AML-193 (cell line): ENCODE data around the gene SLC25A20.
A peak's percentile ranks its signal among the peaks of the same experiment; 100 is the strongest.
"Not testable (repeated sequence)": the region's sequence is repeated elsewhere in the genome, so short reads cannot be mapped to it uniquely, and the experiment has no call there.

Experiments
- DNase-seq, 2 experiments: peaks; one replicate each; lab custom pipeline; 2025; lab: John Stamatoyannopoulos, UW

SLC25A20 gene

DNA sequence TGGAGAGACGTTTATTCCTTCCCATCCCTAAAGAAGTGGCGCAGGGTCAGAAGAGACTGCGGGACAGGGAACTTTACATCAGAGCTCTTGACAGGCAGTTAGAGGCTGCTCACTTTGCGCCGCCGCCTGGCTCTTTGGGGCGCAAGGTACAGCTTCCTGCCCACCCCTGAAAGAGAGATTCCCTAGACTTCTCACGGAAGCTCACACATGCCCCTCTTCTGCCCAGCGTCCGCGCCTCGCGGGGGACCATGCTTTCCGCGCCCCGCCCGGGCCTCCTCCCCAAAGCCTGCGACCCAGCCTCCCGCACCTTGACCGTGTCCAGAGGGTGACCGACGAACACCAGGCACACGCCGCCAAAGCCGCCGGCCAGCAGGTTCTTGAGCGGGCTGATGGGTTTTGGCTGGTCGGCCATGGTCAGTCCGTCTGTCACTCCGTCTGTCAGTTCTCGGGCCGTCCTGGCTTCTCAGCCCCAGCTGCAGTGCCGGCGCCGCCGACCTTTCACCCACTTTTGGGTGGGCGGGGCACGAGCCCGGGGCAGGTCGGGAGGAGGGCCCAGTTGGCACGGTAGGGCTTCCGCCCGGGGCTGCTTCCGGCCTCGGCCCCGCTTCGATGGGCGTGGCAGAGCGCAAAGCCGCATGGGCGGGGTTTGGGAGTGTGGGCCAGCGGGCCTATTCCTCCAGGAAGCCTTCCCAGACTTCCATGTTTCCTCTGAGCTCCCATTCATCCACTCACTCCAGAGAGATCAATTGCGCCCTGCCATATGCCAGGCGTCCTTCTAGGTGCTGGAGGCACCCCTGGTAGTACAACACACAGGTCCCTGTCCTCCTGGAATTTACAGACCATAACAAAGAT lies at the start of gene SLC25A20:
Gene SLC25A20, minus strand, starts transcription at position 500 of the 852 bp plus-strand sequence. Its CDS starts 88 bp downstream, at position 412.
- peak; percentile 63 to 86 for DNase-seq

GRCh38 chr3:48945891-48946549 lies 47.3 kb upstream of the SLC25A20 start:
- no peak for DNase-seq

DNA sequence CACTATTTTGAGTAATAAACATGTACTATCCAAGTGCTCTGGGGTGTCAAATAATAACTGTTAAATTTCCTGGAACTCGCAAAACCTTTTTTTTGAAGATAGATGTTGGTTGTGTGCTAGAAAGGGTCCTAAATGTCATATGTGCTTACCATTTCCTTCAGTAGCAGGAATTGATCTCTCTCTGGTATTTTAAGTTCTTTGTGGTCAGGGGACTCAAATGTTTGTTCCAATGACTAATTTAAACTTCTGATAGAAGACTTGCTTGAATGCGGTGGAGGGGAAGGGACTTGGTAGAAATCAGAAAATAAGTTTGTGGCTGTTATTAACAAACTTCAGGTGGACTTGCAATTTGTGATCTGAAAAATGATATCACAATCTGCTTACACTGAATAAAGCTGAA lies 46.8 kb upstream of the SLC25A20 start:
- DNase-seq = no peak

GRCh38 chr3:48938689-48939088 lies 40.0 kb upstream of the SLC25A20 start:
- no peak for DNase-seq

DNA sequence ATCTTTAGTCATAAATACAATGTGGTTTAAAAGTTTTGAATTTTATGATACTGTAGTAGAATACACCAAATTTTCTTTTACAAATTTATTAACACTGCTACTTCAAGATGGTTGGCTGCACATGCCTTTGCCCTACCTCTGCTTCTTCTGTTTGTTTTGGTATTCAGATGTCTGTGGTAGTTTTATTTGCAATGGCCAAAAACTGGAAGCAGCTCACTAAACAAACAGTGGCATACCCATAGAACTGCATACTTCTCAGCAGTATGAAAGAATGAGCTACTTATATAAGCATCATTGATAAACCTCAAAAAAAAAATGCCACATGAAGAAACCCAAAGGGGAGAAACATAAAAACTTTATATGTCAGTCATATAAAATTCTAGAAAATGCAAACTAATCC lies 39.5 kb upstream of the SLC25A20 start:
- no peak for DNase-seq

- no peak for DNase-seq
Measured at GRCh38 chr3:48935530-48935929, 36.8 kb upstream of the SLC25A20 start.

GRCh38 chr3:48934333-48934991 lies 35.8 kb upstream of the SLC25A20 start:
- DNase-seq = no peak

- no peak for DNase-seq
Measured at GRCh38 chr3:48931944-48932580, 33.4 kb upstream of the SLC25A20 start.

GRCh38 chr3:48930590-48930989 lies 31.9 kb upstream of the SLC25A20 start:
- no peak for DNase-seq

DNA sequence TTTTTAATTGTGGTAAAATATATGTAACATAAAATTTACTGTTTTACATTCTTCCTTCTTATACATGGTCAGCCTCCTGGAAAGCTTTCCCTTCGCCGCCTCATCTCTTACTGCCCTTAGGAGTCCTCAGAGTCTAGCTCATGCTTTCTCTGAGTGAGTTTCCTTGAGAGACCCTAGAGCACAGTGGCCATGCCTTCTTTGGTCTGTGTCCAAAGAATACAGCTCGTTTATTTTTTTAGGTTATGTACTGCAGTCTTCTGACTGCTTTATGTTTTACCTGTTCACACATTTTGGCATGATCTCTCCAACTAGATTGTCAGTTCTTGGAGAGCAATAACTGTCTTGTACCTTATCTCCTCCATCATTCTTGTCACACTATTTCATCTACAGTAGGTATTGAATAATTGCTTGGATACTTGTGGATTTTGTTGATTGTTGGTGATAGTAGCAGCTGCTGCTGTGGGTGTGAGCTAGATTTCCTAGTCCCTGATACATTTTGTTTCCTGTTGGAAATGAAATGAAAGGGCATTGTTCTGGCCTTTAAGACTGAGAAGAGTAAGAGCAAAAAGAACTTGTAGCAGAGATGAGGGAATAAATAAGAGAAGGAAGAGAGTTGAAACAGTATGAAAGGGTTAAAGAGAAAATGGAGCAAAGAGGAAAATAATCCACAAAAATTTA lies 30.8 kb upstream of the SLC25A20 start:
- no peak for DNase-seq

DNA sequence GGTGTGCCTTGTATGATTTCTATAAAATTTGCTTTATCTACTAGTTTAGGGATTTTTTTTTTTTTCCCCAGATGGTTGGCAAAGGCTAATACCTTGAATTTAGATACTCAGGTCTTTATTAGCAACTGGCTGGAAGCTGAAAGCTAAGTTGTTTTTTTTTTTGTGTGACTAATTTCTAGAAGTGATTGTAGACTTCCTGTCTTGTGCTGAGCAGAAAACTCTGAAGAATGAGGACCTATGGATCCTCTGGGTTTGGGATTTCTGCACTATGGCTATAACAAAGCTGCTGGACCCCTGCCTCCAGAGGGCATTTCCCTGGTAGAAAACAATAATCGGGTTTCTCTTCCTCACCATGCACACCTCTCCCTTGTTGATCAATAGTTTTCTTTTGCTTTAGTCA lies 30.0 kb upstream of the SLC25A20 start:
- DNase-seq = no peak

GRCh38 chr3:48927928-48928327 lies 29.2 kb upstream of the SLC25A20 start:
- DNase-seq = peak; percentile 34 to 56

DNA sequence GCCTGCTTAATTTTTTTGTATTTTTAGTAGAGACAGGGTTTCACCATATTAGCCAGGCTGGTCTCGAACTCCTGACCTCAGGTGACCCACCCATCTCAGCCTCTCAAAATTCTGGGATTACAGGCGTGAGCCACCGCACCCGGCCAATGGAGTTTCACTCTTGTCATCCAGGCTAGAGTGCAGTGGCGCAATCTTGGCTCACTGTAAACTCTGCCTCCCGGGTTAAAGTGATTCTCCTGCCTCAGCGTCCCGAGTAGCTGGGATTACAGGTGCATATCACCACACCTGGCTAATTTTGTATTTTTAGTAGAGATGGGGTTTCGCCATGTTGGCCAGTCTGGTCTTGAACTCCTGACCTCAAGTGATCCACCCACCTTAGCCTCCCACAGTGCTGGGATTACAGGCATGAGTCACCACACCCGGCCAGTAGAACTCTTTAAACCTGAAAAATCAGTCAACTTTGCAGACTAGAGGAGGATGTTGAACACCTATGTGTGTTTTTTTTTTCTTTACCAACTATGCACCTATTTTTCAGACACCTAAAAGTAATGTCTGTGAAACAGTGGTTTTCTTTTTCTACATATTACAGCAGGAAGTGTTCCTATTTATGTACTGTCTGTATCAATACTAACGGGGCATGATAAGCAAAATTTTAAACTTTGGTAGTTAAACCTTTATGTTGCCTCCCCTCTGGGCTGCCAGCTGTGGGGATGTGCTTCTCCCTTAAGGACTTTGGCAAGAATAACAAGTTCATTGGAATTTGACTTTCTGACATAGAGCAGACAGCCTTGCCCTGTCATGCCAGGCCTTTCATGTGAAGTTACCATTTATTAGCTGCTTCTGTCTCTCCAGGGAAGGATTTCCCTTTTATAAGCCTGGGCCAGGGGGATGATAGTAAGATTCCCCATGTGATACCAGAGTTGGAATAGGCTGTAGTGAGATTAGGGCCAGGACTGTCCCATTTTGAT lies 28.0 kb upstream of the SLC25A20 start:
- DNase-seq = no peak

DNA sequence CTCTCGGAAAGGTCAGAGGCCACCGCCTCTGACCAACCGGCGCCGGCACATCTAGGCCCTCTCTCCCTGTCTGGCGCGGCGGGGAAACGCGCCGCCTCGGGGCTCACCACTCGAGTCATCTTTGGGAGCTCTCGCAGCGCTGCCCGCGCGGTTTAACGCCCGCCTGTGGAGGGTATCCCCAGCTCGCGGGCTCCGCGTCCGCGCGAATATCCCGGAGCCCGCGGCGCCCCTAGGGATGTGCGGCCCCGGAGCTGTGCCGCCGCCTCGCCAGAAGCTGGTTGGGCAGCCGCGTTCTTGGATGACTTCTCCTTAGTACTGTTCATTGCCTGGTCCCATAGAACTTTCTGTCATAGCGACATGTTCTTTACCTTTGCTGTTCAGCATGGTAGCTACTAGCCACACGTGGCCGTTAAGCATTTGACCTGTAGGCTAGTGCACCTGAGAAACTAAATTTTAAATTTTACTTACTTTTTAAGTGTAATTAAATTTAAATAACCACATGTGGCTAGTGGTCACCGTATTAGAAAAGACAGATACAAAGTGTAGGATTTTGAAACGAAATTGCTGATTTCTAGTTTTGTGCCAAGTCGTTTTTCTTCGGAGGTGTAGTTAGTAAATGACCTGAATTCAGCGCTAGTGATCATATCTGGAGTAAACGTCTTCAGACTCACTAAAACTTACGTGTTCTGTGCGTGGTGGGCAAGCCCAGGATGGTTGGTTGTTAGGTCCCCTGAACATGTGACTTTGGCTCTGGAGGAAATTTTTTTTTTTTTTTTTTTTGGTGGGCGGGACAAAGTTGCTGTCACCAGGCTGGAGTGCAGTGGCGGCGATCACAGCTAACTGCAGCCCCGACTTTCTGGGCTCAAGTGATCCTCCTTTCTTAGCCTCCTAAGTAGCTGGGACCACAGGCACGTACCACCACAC lies 20.8 kb upstream of the SLC25A20 start:
- peak; percentile 71 to 72 for DNase-seq

DNA sequence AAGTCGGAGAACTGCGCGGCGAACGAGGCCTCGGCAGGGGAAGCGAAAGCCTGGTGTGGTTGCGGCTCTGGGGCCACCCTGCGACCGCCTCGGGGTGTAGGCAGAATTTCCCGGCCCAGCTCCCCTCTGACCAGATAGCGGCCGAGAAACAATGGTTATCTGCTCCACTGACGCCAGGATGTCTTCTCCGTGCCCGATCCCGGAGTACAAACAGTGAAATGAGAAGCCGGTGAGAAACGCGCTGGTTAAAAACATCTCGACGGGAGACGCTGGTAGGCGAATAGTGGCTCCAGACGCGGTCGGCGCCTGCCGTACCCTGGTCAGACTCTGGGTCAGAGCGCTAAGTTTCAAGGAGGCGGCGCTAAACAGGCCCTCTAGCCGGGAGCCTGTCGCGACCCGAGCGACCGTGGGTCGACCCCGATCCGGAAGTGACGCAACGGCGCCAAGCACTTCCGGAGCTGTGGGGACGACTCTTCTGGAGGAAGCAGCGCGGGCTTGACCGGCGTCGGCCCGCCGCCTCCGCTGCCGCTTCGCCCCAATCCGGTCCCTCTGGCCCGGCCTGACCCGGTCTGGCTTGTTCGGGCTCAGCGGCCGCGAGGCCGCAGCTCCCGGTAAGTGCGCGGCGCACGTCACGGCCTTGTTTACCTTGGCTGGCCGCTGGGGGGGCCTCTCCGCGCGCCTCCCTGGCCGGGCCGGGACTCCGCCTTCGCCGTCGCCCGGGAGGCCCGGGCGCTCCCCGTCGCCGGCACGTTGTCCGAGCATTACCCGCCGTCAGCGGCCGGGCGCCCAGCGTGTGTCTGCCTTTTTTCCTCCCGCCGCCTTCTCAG lies 19.9 kb upstream of the SLC25A20 start, which contains the start of gene ARIH2:
Gene ARIH2, plus strand, starts transcription at position 455 of the 827 bp plus-strand sequence. CDS start 8,717 bp downstream, outside the sequence.
- DNase-seq = peak; percentile 96

- DNase-seq = no peak
Measured at GRCh38 chr3:48915296-48915695, 16.6 kb upstream of the SLC25A20 start.

- DNase-seq = not testable (repeated sequence)
Measured at GRCh38 chr3:48907026-48907425, 8.3 kb upstream of the SLC25A20 start.

GRCh38 chr3:48899273-48899672 lies 591 bp upstream of the SLC25A20 start:
- DNase-seq = no peak
